ENCODE measurements around the gene CCDC50. TPM values are rescaled to one million over a fixed set of nuclear protein-coding genes. Genes with fewer than 3 reads are reported as not detected.

Gene CCDC50
- total RNA-seq, 2 donors from 2014 or later, result 99.5 to 169 TPM

GRCh38 chr3:191320316-191320715 lies 8.9 kb upstream of the CCDC50 start:
- Histone ChIP-seq H3K27ac (no peak overlapping the region), H3K27me3 (replicated peaks; ENCODE audit: insufficient read depth) (no peaks in the 10 kb centered on the region), H3K9me3 (no peaks in the 10 kb centered on the region), H3K36me3 (no peaks in the 10 kb centered on the region), H3K4me3 (no peak overlapping the region), H3K4me1 (ENCODE audit: control insufficient read depth in 1 of 2, low read depth in 2 of 2) (no peaks in the 10 kb centered on the region)
- ATAC-seq (ENCODE audit: insufficient number of reproducible peaks, low FRiP score, low read depth) (no peak), DNase-seq (ENCODE audit: low spot score) (no peak)
- TF ChIP-seq, protein P1, sequence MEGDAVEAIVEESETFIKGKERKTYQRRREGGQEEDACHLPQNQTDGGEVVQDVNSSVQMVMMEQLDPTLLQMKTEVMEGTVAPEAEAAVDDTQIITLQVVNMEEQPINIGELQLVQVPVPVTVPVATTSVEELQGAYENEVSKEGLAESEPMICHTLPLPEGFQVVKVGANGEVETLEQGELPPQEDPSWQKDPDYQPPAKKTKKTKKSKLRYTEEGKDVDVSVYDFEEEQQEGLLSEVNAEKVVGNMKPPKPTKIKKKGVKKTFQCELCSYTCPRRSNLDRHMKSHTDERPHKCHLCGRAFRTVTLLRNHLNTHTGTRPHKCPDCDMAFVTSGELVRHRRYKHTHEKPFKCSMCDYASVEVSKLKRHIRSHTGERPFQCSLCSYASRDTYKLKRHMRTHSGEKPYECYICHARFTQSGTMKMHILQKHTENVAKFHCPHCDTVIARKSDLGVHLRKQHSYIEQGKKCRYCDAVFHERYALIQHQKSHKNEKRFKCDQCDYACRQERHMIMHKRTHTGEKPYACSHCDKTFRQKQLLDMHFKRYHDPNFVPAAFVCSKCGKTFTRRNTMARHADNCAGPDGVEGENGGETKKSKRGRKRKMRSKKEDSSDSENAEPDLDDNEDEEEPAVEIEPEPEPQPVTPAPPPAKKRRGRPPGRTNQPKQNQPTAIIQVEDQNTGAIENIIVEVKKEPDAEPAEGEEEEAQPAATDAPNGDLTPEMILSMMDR (IDR thresholded peaks at IDR 0.05), result no peak

GRCh38 chr3:191321019-191321767 lies 8.0 kb upstream of the CCDC50 start:
- Histone ChIP-seq H3K4me1 (ENCODE audit: control insufficient read depth in 1 of 2, low read depth in 2 of 2) (no peaks in the 10 kb centered on the region), H3K9me3 (no peaks in the 10 kb centered on the region), H3K27ac (no peak overlapping the region), H3K27me3 (replicated peaks; ENCODE audit: insufficient read depth) (no peaks in the 10 kb centered on the region), H3K4me3 (no peak overlapping the region), H3K36me3 (no peaks in the 10 kb centered on the region)
- DNase-seq (ENCODE audit: low spot score) (no peak), ATAC-seq (ENCODE audit: insufficient number of reproducible peaks, low FRiP score, low read depth) (no peak)
- TF ChIP-seq, protein P1 (IDR thresholded peaks at IDR 0.05), result no peak

- ATAC-seq (ENCODE audit: insufficient number of reproducible peaks, low FRiP score, low read depth) (no peak), DNase-seq (ENCODE audit: low spot score) (no peak)
- H3K4me3 ChIP-seq, result no peak overlapping the region
- H3K27ac ChIP-seq, result no peak overlapping the region
- TF ChIP-seq, protein P1 (IDR thresholded peaks at IDR 0.05), result no peak
- peaks cover 0 to 8% of the 10 kb centered on the region in 2 donors for H3K4me1 ChIP-seq (ENCODE audit: control insufficient read depth in 1 of 2, low read depth in 2 of 2)
- no peaks in the 10 kb centered on the region for H3K9me3 ChIP-seq
- H3K36me3 ChIP-seq, result no peaks in the 10 kb centered on the region
- H3K27me3 ChIP-seq (replicated peaks; ENCODE audit: insufficient read depth), result no peaks in the 10 kb centered on the region
Measured at GRCh38 chr3:191324936-191325335, 4.3 kb upstream of the CCDC50 start.

GRCh38 chr3:191327526-191327925 lies 1.7 kb upstream of the CCDC50 start:
- no peak for DNase-seq (ENCODE audit: low spot score)
- Histone ChIP-seq H3K4me3 (no peak overlapping the region), H3K4me1 (ENCODE audit: control insufficient read depth in 1 of 2, low read depth in 2 of 2) (peaks cover 15 to 27% of the 10 kb centered on the region in 2 donors), H3K27me3 (replicated peaks; ENCODE audit: insufficient read depth) (no peaks in the 10 kb centered on the region), H3K36me3 (no peaks in the 10 kb centered on the region), H3K27ac (no peak overlapping the region), H3K9me3 (no peaks in the 10 kb centered on the region)
- TF ChIP-seq, protein P1 (IDR thresholded peaks at IDR 0.05), result no peak
- no peak for ATAC-seq (ENCODE audit: insufficient number of reproducible peaks, low FRiP score, low read depth)

DNA sequence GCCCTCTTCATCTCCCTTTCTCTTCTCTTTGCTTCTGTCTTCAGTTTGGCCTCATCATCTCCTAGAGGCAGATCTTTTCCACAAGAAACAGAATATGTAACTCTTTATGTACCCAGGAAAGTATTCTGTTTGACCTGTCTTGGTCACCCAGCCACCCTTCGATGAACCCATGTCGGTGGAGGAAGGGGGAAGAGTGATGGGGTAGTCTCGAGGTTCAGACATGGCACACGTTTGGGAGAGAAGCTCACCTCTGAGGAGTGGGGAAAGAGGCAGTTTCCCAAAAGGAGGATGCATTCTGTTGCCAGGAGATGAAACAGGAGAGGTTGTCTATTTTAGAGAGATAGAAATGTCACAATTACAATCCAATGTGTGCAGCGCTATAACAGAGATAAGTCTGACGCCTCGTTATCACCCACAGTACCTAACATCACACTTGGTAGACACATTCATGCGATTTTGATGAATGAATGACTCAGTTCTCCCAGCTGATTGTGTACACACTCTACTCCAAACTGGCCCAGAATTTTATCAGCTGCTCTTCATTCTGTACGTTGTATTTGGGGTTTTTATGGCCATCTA lies 722 bp upstream of the CCDC50 start:
- Histone ChIP-seq H3K36me3 (no peaks in the 10 kb centered on the region), H3K4me3 (peak overlapping the region; percentile 98), H3K27ac (peak overlapping the region; percentile 89 to 99), H3K9me3 (no peaks in the 10 kb centered on the region), H3K27me3 (replicated peaks; ENCODE audit: insufficient read depth) (no peaks in the 10 kb centered on the region), H3K4me1 (ENCODE audit: control insufficient read depth in 1 of 2, low read depth in 2 of 2) (peaks cover 24 to 36% of the 10 kb centered on the region in 2 donors)
- ATAC-seq (ENCODE audit: insufficient number of reproducible peaks, low FRiP score, low read depth), result no peak
- TF ChIP-seq, protein P1 (IDR thresholded peaks at IDR 0.05), result no peak
- DNase-seq (ENCODE audit: low spot score), result no peak

All from thoracic aorta (tissue), 2 donors.